ENCODE measurements around the gene PRRT3.

DNA sequence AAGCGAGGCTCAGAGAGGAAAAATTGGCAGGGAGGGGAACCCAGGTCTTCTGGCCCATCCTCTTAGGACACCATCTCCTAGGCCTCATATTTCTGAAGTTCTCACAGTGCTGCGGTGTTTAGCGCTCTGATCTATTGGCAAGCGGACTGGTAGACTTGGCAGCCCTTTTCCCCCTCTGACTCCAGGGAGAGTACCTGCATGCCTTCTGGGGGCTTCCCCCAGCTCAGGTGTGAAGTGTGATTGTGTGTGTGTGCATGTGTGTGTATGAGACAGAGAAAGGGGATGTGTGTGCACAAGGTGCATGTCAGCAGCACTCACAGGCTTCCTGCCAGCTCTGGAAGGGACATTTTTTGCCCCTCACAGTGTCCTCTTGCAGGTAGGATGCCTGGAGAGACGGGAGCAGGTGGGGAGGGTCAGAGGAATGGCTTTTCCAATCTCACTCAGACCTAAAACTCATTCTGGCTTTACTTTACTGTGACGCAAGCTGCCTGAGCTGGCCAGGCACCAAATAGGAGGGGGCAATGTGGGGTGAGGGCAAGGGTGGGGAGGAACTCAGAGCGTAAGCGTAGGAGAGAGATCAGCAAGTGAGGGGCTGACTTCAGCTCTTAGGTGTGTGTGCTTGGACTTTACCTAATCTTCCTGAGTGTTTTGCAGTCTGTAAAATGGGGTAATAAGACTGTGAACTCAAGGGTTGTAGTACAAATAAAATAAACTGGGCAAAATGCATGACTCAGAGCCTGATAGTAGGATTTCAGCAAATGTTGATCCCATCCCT, 53.6 kb downstream of the PRRT3 start:
- TF ChIP-seq, protein P1, sequence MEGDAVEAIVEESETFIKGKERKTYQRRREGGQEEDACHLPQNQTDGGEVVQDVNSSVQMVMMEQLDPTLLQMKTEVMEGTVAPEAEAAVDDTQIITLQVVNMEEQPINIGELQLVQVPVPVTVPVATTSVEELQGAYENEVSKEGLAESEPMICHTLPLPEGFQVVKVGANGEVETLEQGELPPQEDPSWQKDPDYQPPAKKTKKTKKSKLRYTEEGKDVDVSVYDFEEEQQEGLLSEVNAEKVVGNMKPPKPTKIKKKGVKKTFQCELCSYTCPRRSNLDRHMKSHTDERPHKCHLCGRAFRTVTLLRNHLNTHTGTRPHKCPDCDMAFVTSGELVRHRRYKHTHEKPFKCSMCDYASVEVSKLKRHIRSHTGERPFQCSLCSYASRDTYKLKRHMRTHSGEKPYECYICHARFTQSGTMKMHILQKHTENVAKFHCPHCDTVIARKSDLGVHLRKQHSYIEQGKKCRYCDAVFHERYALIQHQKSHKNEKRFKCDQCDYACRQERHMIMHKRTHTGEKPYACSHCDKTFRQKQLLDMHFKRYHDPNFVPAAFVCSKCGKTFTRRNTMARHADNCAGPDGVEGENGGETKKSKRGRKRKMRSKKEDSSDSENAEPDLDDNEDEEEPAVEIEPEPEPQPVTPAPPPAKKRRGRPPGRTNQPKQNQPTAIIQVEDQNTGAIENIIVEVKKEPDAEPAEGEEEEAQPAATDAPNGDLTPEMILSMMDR (IDR thresholded peaks at IDR 0.05; ENCODE audit: insufficient read depth, low read length, poor library complexity, severe bottlenecking), result no peak
- TF ChIP-seq EZH2phosphoT487 (conservative IDR thresholded peaks at IDR 0.05; ENCODE audit: low read length), result no peak
